RKO (cell line): ENCODE results near the gene LARP4.
"Not testable (repeated sequence)": the region's sequence is repeated elsewhere in the genome, so short reads cannot be mapped to it uniquely, and the experiment has no call there.

Source experiments
- DNase-seq: peaks from one replicate; pipeline ENCODE4 v3.0.0-alpha.2; 2016; ENCODE audit warnings: low spot score

Gene LARP4

DNA sequence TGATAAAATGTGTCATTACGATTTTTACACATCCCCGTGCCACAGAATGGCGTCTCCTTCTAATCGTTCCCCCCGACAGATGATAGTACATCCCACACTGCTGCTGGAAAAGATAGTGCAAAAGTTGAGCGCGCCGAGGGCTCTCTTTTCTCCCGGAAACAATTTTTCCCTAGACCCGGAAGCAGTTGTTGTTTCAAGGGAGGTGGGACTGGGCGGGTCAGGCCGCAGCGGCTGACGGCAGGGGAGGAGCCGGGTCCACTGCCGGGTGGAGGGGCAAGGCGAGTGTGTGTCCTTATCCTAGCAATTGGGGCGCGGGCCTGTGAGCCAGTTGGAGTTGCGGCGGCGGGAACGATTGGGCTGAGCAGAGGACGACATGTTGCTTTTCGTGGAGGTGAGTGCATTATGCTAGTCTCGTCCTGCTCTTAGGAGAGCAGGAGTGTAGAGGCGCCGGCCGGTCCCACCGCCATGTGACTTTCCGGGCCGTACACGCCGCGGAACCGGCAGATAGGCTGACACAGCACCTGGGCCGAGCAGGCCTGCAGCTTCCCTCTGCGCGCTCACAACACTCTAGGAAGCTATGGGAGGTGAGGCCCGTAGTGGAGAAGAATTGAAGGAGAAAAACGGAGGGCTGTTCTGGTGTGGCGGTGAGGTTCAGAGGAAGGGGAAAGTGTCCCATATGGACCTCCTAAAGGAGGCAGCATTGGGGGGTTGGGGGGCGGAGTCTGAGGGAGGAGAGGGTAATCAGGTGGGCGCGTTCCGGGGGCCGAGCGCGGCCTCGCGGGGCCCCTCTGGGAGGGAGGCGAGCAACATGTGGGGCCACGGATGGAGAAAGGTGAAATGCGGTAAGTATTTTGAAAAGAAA, at the start of gene LARP4:
Gene LARP4 (plus strand): TSS at position 248 of the 862 bp plus-strand sequence. CDS start 126 bp downstream, at position 374.
- peak; percentile 96 for DNase-seq

- DNase-seq, result no peak
Measured at GRCh38 chr12:50351120-50352043, 49.3 kb upstream of the LARP4 start.

DNA sequence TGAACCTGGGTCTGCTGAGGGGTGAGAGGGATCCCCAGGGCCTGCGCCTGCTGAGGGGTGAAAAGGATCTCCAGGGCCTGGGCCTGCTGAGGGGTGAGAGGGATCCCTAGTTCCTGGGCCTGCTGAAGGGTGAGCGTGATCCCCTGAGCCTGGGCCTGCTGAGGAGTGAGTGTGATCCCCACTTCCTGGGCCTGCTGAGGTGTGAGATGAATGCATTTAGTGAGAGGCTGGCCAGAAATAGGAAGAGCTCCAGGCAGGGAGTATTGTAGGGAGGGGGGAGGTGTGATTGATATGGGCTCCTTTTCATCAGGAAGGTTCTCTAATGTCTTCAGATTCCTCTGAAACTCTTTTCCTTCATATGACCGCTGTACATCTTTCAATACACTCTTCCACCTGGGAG, 47.3 kb upstream of the LARP4 start:
- DNase-seq, result no peak

DNA sequence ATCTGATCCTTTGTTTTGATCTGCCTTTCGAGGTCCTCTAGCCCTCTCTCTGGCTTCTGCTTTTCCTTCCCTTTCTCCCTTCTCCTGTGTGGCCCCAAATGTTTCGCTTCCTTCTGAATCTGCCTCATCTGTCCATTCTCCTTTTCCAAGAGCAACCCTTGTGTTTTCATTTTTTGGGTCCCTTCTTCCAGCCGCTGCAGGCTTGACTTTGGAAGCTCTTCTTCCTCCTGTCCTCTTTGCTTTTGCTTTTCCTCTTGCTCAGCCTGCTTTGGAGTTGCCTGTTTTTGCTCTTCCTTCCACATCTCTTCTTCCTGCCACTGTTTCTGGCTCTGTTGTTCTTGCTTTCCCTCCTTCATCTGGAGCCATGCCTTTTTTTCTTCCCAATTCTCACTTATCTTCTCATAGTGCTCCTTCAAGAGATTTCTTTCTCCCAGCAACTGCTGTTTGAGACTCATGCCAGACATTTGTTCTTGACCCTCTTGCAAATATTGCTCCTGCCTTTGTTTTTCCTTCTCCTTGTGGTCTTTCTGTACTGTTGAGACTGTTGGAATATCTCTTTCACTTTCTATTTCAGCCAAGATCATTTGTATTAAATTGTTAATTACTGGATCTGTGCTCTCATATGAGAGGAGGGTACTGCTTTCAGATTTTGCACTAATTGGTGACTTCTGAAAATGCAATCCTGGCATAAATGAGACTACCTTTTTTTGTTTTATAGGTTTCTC, 46.7 kb upstream of the LARP4 start:
- no peak for DNase-seq

GRCh38 chr12:50354908-50355307, 45.8 kb upstream of the LARP4 start:
- DNase-seq, result no peak

DNA sequence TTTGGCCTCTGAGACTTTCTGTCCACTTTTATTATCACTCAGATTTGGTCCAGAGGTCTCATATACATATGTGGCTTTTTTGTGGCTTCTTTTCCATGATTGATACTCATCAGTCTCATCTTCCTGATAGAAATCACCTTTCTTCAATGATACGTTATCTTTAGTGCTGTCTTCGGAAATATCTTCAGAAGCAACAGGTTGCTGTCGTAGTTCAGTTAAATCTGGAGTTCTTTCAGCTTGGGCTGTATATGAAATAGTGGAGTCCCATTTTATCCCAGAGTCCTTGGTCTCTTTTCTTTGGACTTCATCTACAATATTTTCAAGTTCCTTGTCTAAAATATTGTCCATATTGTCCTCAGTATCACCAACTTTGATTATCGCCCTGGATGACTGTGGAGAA, 45.3 kb upstream of the LARP4 start:
- DNase-seq, result no peak

GRCh38 chr12:50362671-50363070, 38.0 kb upstream of the LARP4 start:
- DNase-seq, result no peak

- DNase-seq, result no peak
Measured at GRCh38 chr12:50363141-50363540, 37.5 kb upstream of the LARP4 start.

- no peak for DNase-seq
Measured at GRCh38 chr12:50365709-50366406, 34.8 kb upstream of the LARP4 start.

GRCh38 chr12:50370672-50371071, 30.0 kb upstream of the LARP4 start:
- DNase-seq, result not testable (repeated sequence)

GRCh38 chr12:50375802-50376201, 24.9 kb upstream of the LARP4 start:
- DNase-seq, result no peak

DNA sequence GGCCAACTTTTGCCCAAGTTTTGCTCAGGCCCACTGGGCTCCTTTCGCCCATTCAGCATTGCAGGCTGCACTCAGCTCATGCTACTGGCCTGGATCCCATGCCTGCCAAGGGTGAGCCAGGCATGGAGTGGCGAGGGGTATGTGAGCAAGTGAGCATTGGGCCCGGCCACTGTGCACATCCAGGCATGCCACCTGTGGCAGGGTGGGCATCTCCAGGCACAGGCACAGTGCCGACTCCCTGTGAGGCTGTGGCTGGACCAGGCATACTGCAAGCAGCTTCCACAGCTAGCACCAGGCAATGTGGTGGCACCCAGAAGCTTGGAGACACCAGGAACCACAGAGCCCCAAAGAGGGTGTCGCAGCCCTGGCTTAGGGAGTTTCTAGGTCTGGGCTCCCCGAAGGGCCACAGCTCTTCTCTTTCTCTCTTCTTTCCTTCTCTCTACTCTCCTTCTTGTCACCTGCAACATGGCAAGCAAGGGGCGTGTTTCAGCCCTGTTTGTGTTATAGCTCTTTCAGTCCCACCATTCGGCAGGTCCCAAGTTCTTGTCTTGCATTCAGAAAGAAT, 19.8 kb upstream of the LARP4 start:
- DNase-seq, result no peak

- DNase-seq, result no peak
Measured at GRCh38 chr12:50387487-50387886, 13.2 kb upstream of the LARP4 start.

DNA sequence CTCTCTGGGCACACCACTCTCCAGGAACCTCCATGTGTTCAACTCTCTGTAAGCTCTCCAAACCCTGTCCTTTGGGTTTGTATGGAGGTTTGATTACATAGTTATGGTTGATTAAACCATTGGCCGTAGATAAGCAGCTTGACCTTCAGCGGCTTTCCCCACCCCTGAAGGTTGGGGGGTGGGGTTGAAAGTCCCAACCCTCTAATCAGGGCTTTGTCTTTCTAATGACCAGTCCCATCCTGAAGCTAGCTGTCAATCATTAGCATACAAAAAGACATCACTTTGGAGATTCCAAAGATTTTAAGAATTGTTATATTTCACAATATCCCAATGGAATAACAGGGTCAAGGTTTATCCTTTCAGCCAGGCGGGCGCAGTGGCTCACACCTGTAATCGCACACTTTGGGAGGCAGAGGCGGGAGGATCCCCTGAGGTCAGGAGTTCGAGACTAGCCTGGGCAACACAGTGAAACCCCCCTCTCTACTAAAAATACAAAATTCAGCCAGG, 12.7 kb upstream of the LARP4 start:
- no peak for DNase-seq

- not testable (repeated sequence) for DNase-seq
Measured at GRCh38 chr12:50388793-50389192, 11.9 kb upstream of the LARP4 start.

- DNase-seq, result peak; percentile 59
Measured at GRCh38 chr12:50390316-50390741, 10.4 kb upstream of the LARP4 start.

GRCh38 chr12:50394469-50395029, 6.1 kb upstream of the LARP4 start:
- DNase-seq, result no peak

DNA sequence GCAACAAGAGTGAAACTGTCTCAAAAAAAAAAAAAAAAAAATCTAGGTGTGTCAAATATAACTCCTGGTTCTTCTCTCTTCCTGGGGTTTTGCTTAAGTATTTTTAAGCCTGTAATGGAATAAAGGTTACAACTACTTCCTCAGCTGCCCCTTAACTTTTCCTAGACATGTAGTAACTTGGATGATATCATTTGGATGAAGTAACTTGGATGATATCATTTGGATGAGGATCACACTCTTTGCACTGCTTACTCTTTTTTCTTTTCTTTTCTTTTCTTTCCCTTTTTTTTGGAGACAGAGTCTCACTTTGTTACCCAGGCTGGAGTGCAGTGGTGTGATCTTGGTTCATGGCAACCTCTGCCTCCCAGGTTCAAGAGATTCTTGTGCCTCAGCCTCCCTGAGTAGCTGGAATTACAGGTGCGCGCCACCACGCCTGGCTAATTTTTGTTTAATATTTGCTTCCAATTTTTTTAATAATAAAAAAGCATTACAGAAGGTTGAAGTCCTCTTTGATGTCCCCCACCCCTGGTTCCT, 3.5 kb upstream of the LARP4 start:
- DNase-seq, result no peak

- DNase-seq, result no peak
Measured at GRCh38 chr12:50398931-50399330, 1.8 kb upstream of the LARP4 start.

DNA sequence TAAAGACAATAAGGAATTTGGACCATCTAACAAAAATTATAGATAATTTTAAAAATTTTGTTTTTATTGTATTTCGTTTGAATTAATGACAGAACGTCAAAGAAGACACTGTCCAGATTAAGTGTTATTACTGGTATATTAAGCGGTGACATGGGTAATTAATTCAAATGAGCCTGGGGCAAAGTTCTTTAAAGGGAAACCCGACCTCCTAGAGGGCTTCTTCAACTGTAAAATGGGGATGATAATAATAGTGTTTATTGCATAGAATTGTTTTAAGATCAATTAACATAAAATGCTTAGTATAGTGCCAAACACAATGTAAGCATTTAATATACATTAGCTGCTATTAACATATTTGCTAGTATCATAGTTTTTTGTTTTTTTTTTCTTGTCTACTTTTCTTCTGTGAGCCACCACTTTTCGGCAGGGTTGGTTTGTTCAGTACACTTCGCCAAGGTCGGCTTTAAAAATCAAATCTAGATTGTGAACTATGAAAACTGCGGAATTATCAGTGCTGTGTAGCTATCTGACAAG, 514 bp upstream of the LARP4 start:
- peak; percentile 53 for DNase-seq
